ENCODE measurements around the gene EYA2. TPM values are rescaled to one million over a fixed set of nuclear protein-coding genes. Genes with fewer than 3 reads are reported as not detected.

Gene EYA2
- total RNA-seq, 1 experiment from 2014 or later: 0.74 TPM

- H3K4me3 Mint-ChIP-seq: no peak overlapping the region
- H3K27ac ChIP-seq (ENCODE audit: insufficient read length, low read depth, low read length): no peak overlapping the region
- no peak overlapping the region for H3K14ac ChIP-seq (ENCODE audit: insufficient read depth, low read length)
- H3K27me3 Mint-ChIP-seq (ENCODE audit: low read depth): no peaks in the 10 kb centered on the region
- no peak overlapping the region for H3K9ac ChIP-seq (ENCODE audit: extremely low read depth, insufficient read length, low read length)
- H3K79me2 ChIP-seq (ENCODE audit: insufficient read depth, low read length): no peaks in the 10 kb centered on the region
- H3K27ac Mint-ChIP-seq: no peak overlapping the region
- no peak for TF ChIP-seq CTCF (conservative IDR thresholded peaks at IDR 0.05)
- H3K56ac ChIP-seq (ENCODE audit: insufficient read length, low read depth, low read length): no peak overlapping the region
- H3K4me1 Mint-ChIP-seq: peaks cover 11 to 13% of the 10 kb centered on the region in 2 experiments
- H3K4me1 ChIP-seq (ENCODE audit: insufficient read depth, low read length): no peaks in the 10 kb centered on the region
- H2BK15ac ChIP-seq (ENCODE audit: low read depth, low read length): no peak overlapping the region
- no peak overlapping the region for H4K5ac ChIP-seq (ENCODE audit: insufficient read length, low read depth, low read length)
- H2AFZ ChIP-seq (ENCODE audit: low read length): no peak overlapping the region
- H3K27me3 ChIP-seq (ENCODE audit: insufficient read depth, low read length): no peaks in the 10 kb centered on the region
- no peak overlapping the region for H2BK12ac ChIP-seq (ENCODE audit: insufficient read length, low read depth, low read length)
- no peak overlapping the region for H2AK5ac ChIP-seq (ENCODE audit: insufficient read length, low read length)
- no peaks in the 10 kb centered on the region for H4K20me1 ChIP-seq (ENCODE audit: control insufficient read depth, insufficient read depth, insufficient read length)
- H3T11ph ChIP-seq (ENCODE audit: low read length): no peak overlapping the region
- H2BK120ac ChIP-seq (ENCODE audit: low read depth, low read length, poor library complexity, severe bottlenecking): no peak overlapping the region
- H2BK20ac ChIP-seq (ENCODE audit: low read depth, low read length, poor library complexity, severe bottlenecking): no peak overlapping the region
- no peak overlapping the region for H2BK5ac ChIP-seq (ENCODE audit: insufficient read length, low read length)
- no peak overlapping the region for H4K8ac ChIP-seq (replicated peaks; ENCODE audit: insufficient read length, low read depth, low read length)
- no CpG with 5 or more reads among the region's 11 CpGs for WGBS (ENCODE audit: extremely low coverage, insufficient read length, low lambda C conversion rate)
- no peaks in the 10 kb centered on the region for H3K79me1 ChIP-seq (ENCODE audit: insufficient read depth, low read depth, low read length, poor library complexity, severe bottlenecking)
- H3K4ac ChIP-seq (ENCODE audit: low read depth, low read length): no peak overlapping the region
- H3K9me3 ChIP-seq (ENCODE audit: control insufficient read depth, low read depth, low read length): no peaks in the 10 kb centered on the region
- H3K4me2 ChIP-seq (ENCODE audit: insufficient read depth, insufficient read length, low read length): no peak overlapping the region
- no peak for DNase-seq
- no peaks in the 10 kb centered on the region; a peak in 1 of 5 replicates for H3K9me3 Mint-ChIP-seq
- H4K91ac ChIP-seq (ENCODE audit: insufficient read length, low read depth, low read length): no peak overlapping the region
- H3K23ac ChIP-seq (ENCODE audit: insufficient read length, low read depth, low read length): no peak overlapping the region
- H3K18ac ChIP-seq (ENCODE audit: insufficient read length, low read depth, low read length): no peak overlapping the region
- H3K23me2 ChIP-seq (ENCODE audit: insufficient read length, low read depth, low read length, poor library complexity, severe bottlenecking): no peaks in the 10 kb centered on the region
- H3K36me3 Mint-ChIP-seq (ENCODE audit: insufficient read depth in 1 of 3, low read depth in 3 of 3): no peaks in the 10 kb centered on the region
These were observed 49.4 kb downstream of the EYA2 start for GRCh38 chr20:46943861-46944591.
